ENCODE data around the gene FOXG1. TPM values are rescaled to one million over a fixed set of nuclear protein-coding genes. Genes with fewer than 3 reads are reported as not detected.

FOXG1 gene
- total RNA-seq, 1 experiment from 2014 or later = not detected

DNA sequence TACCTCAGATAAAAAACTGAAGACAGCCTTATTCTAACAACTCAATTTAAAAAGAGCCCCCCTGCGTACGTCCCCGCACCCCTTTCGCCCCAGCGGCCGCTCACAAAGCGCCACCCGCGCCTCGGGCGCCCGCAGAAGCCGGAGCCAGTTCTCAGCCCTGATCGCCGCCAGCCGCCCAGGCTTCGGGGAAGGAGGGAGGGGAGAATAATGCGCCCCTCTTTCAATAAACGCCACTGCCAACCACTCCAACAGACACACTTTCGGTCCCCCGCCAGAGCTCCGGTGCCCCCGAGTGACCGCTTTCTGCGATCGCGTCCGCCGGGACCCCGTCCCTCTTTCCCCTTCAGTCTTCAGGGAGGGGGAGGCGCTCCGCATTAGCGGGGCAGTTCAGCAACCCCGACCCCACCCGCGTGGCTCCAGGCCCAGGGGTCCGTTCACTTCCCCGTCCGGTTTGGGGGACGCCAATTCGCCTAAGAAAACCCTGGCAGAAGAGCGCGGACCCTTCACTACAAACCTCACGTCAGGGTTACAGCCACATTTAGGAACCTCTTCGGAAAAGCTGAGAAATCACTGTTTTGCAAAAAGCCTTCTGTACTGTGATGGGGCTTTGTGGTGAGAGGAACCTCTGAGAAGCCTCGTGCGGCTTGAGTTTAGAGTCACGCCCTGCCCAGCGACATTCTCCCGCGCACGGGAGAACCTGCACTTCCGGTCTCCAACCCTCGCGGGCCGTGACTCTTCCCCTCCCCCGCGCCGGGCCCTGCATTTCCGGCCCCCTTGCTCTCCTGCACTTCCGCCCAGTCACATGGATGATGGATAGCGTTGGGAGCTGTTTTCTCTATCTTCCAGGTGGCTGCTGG is 18.7 kb downstream of the FOXG1 start:
- DNase-seq = no peak
- Histone ChIP-seq H3F3A (ENCODE audit: low read length, unreplicated experiment) (no peaks in the 10 kb centered on the region), H2AFZ (ENCODE audit: low read length) (no peak overlapping the region), H3K9me2 (replicated peaks; ENCODE audit: low read length) (no peaks in the 10 kb centered on the region), H3K36me3 (ENCODE audit: low read depth, low read length) (no peaks in the 10 kb centered on the region), H3K4me2 (ENCODE audit: low read length) (no peak overlapping the region), H3K9ac (ENCODE audit: low read length) (no peak overlapping the region), H3K4me3 (ENCODE audit: low read length) (no peak overlapping the region), H3K27me3 (ENCODE audit: low read length) (peaks cover 74% of the 10 kb centered on the region), H4K20me1 (ENCODE audit: low read length) (no peaks in the 10 kb centered on the region), H3K79me2 (ENCODE audit: low read length) (no peaks in the 10 kb centered on the region), H3K9me3 (ENCODE audit: low read length) (no peaks in the 10 kb centered on the region), H3K27ac (ENCODE audit: low read length) (no peak overlapping the region), H3K4me1 (ENCODE audit: insufficient read depth, low read length) (no peaks in the 10 kb centered on the region)
- no TSS peak for BruUV-seq (replicated peaks)
- ChIA-PET CTCF (no interaction called here), POLR2A (ENCODE audit: unreplicated experiment) (interaction anchor here (0.5 to 0.7 kb wide), 2 partner anchors 11 to 1374 kb away, joined by 3 to 6 read pairs; no protein-coding TSS in a partner anchor)
- no peak for TF ChIP-seq CTCF (conservative IDR thresholded peaks at IDR 0.05; ENCODE audit: low read depth, low read length)
- no peak for TF ChIP-seq EZH2phosphoT487 (IDR thresholded peaks at IDR 0.05; ENCODE audit: borderline replicate concordance, low read length)
- no peak for ATAC-seq
- intact Hi-C loops (cut with micrococcal nuclease) = no loop called here

GRCh38 chr14:28807518-28807917 is 40.9 kb downstream of the FOXG1 start:
- no peak overlapping the region for H3K27ac ChIP-seq (ENCODE audit: low read length)
- H4K20me1 ChIP-seq (ENCODE audit: low read length) = no peaks in the 10 kb centered on the region
- H3K9ac ChIP-seq (ENCODE audit: low read length) = no peak overlapping the region
- CTCF ChIA-PET = no interaction called here
- no peaks in the 10 kb centered on the region for H3K36me3 ChIP-seq (ENCODE audit: low read depth, low read length)
- H3K79me2 ChIP-seq (ENCODE audit: low read length) = no peaks in the 10 kb centered on the region
- no TSS peak for BruUV-seq (replicated peaks)
- POLR2A ChIA-PET (ENCODE audit: unreplicated experiment) = no interaction called here
- intact Hi-C loops (cut with micrococcal nuclease) = no loop called here
- TF ChIP-seq EZH2 (IDR thresholded peaks at IDR 0.05; ENCODE audit: low read length, unreplicated experiment) (no peak), CTCF (conservative IDR thresholded peaks at IDR 0.05; ENCODE audit: low read depth, low read length) (no peak), EZH2phosphoT487 (IDR thresholded peaks at IDR 0.05; ENCODE audit: borderline replicate concordance, low read length) (no peak)
- H3K4me3 ChIP-seq (ENCODE audit: low read length) = no peak overlapping the region
- H3K4me1 ChIP-seq (ENCODE audit: insufficient read depth, low read length) = no peaks in the 10 kb centered on the region
- no peaks in the 10 kb centered on the region for H3K9me3 ChIP-seq (ENCODE audit: low read length)
- peaks cover 39% of the 10 kb centered on the region for H3K27me3 ChIP-seq (ENCODE audit: low read length)
- no peak overlapping the region for H3K4me2 ChIP-seq (ENCODE audit: low read length)
- no peak for DNase-seq
- H3K9me2 ChIP-seq (replicated peaks; ENCODE audit: low read length) = no peaks in the 10 kb centered on the region
- no peak for ATAC-seq
- H3F3A ChIP-seq (ENCODE audit: low read length, unreplicated experiment) = no peaks in the 10 kb centered on the region
- no peak overlapping the region for H2AFZ ChIP-seq (ENCODE audit: low read length)

DNA sequence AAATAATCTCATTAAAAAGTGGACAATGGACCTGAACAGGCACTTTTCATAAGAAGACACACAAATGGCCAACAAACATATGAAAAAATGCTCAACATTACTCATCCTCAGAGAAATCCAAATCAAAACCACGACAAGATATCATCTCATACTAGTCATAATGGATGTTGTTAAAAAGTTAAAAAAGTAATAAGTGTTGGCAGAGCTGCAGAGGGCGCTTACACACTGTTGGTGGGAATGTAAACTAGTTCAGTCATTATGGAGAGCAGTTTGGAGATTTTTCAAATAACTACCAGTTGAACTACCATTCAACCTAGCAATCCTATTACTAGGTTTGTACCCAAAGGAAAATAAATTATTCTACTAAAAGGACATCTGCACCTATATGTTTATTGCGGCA is 47.2 kb downstream of the FOXG1 start:
- DNase-seq (peak; percentile 23), ATAC-seq (peak; percentile 56)
- CTCF ChIA-PET = no interaction called here

More for the DNA sequence above, 47.2 kb downstream of the FOXG1 start:
- H3K9me3 ChIP-seq (ENCODE audit: low read length) = no peaks in the 10 kb centered on the region
- intact Hi-C loops (cut with micrococcal nuclease) = no loop called here
- H3K9me2 ChIP-seq (replicated peaks; ENCODE audit: low read length) = no peaks in the 10 kb centered on the region
- no peak overlapping the region for H3K9ac ChIP-seq (ENCODE audit: low read length)
- no peaks in the 10 kb centered on the region for H3F3A ChIP-seq (ENCODE audit: low read length, unreplicated experiment)
- H3K27me3 ChIP-seq (ENCODE audit: low read length) = peaks cover 14% of the 10 kb centered on the region; the same call in 1 of the 2 replicates
- no peak for TF ChIP-seq EZH2phosphoT487 (IDR thresholded peaks at IDR 0.05; ENCODE audit: borderline replicate concordance, low read length)
- peak; percentile 25; the same call in 1 of the 2 replicates for TF ChIP-seq CTCF (conservative IDR thresholded peaks at IDR 0.05; ENCODE audit: low read depth, low read length)
- H3K4me1 ChIP-seq (ENCODE audit: insufficient read depth, low read length) = no peaks in the 10 kb centered on the region
- no peak overlapping the region for H3K4me2 ChIP-seq (ENCODE audit: low read length)
- no peaks in the 10 kb centered on the region for H3K36me3 ChIP-seq (ENCODE audit: low read depth, low read length)
- H3K27ac ChIP-seq (ENCODE audit: low read length) = no peak overlapping the region
- POLR2A ChIA-PET (ENCODE audit: unreplicated experiment) = no interaction called here
- 0 out of 2 replicates have a peak, but pooled peaks cover 2% of the 10 kb centered on the region for H4K20me1 ChIP-seq (ENCODE audit: low read length)
- no TSS peak for BruUV-seq (replicated peaks)
- no peaks in the 10 kb centered on the region for H3K79me2 ChIP-seq (ENCODE audit: low read length)
- H2AFZ ChIP-seq (ENCODE audit: low read length) = no peak overlapping the region
- no peak overlapping the region for H3K4me3 ChIP-seq (ENCODE audit: low read length)

Data from PC-3 (cell line).